GM15510 (cell line): ENCODE results near the gene HOXB6.

Experiments used
- POLR2A ChIP-seq: IDR thresholded peaks from 3 replicates; pipeline ENCODE4 v1.6.1; 2011; ENCODE audit warnings: borderline replicate concordance; ENCODE audit not compliant: insufficient read length; ENCODE audit errors: extremely low read depth

The HOXB6 gene

DNA sequence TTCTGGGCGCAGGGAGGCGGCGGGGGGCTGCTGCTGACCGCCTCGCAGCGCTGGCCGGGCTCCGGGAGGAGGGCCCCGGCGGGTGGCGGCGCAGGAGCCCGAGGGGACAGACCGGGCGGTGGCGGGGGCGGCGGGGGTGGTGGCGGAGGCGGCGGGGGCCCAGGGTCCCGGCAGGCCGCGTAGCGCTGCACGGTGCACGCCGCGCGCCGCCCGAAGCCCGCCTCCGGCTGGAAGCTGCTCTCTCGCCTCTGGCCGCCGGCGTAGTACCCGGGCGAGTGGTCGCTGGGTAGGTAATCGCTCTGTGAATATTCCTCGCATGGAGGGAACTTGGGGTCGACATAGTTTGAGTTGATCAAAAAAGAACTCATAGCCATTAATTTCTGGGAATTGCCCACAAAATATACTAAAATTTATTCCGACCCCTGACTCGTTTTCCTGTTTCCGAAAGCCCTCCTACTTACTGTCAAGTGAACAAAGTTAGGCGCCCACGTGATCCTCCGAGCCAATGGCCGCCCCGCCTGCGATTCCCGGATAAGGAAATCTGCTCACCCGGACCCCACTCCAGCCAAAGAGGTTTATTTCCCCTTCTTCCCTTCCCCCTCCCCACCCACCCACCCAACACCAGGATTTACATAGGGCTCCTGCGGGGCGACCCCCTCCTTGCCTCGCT, 26.7 kb downstream of the HOXB6 start, which contains the start of gene HOXB4:
Gene HOXB4, minus strand, starts transcription at position 405 of the 670 bp plus-strand sequence. Its CDS starts 31 bp downstream, at position 374.
- no peak for TF ChIP-seq POLR2A

DNA sequence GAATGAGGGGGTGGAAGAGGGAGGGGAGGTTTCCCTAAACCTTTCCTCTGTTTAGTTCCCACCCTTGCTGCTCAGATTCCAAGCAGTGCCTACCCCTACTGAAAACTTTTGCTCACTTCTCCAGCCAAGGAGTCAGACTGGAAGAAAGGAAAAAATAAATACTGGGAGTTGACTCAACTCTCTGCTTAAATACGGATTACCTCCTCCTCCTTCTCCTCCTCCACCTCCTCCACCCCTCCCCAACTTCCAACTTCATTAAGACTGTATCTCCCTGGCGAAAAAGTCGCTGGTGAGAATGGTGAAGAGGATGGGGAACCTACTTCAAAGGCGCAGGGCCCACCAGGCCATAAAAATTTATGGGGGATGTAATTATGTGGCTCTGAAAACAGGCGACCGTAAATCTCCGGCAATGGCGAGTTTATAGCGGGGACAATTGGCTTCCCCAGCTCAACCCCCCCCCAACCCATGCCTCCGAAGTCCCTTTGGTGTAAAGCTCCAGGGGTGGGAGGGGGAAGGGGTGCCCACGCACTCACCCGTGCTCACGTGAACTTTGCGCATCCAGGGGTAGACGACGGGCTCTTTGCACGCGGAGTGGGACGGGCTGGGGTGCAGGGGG, 27.3 kb downstream of the HOXB6 start:
- no peak for TF ChIP-seq POLR2A

DNA sequence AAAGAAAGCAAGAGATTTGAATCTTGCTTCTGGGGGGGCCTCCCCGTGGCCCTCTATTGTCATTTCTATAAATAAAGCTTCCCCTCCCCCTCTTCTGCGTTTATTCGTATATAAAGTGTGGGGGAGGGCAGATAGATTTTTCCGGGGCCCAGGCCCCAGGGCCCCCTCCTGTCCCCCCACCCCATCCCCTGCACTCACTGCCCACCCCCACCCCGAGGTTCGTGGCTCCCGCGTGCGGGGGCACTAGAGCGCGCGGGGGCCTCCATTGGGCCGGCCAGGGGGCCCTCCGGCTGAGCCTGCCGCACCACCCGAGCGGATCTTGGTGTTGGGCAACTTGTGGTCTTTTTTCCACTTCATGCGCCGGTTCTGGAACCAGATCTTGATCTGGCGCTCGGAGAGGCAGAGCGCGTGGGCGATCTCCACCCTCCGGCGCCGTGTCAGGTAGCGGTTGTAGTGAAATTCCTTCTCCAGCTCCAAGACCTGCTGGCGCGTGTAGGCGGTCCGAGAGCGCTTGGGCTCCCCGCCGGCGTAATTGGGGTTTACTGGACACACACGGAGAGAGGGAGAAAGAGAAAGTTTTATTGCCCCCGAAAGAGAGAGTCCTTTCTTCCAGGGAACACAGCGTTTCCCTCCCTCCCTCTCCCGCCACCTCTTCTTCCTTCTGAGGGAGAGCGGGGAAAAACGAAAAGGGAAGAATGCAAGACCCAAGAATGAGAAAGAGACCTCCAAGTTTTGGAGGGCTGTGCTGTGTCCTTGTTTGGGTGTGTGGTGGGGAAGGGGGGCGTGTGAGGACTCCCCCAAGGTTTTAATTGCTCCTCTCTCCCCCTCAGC, 28.1 kb downstream of the HOXB6 start:
- TF ChIP-seq POLR2A: no peak

DNA sequence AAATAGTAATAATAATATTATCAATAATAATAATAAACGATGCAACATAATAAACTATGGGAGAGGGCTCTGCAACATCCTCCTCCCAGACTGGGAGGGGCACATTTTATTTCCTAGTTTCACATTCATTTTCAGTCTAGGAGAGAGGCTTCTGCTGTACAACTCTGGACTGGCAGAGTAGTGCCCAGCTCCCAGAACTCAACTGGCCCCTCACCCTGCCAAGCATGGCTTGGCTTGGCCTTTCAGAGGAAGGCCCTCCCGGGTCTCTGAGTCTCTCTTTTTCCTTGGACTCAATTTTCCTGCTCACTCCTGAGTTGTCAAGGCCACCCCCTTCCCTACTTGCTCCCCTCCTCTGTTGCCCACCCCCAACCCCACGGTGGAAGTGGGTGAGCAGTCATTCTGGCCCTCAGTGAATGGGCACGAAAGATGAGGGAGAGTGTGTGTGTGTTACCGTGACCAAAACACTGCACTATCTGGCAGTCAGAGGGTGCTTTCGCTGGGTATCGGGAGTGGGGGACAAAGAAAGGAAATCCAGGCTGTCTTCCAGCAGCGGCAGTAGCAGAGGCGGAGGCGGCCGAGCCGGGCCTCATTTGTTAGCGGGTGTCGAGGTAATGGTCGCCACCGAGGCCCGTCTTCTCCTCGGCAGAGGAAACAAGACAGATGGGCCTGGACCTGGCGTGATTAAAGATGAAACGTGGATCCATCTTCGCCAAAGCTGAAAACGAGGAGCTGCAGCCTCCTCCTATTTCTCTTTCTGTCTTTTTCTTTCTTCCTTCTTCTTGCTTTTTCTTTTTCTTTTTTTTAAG, 28.9 kb downstream of the HOXB6 start:
- TF ChIP-seq POLR2A: no peak

DNA sequence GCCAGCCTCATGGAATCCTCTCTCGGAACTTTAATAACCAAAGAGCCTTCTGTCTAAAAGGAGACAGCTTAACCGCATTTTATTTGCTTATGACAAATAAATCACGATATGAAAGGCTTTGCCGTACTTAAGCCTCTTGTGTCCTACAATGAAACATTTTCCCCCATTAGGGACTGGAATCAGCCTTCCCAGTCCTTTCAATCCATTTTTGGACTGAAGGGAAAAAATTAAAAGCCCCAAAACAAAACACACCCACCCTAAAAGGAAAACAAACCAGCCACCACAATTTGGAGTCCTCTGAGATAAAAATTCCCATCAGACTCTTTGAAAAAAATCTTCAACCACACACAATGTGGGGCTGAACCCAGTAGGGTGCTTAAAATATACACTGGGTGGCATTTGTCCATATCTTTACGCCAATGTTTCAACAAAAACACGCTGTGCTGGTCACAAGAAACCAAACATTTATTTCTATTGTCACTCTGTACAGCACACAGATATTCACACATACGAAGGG, 29.7 kb downstream of the HOXB6 start:
- no peak for TF ChIP-seq POLR2A

DNA sequence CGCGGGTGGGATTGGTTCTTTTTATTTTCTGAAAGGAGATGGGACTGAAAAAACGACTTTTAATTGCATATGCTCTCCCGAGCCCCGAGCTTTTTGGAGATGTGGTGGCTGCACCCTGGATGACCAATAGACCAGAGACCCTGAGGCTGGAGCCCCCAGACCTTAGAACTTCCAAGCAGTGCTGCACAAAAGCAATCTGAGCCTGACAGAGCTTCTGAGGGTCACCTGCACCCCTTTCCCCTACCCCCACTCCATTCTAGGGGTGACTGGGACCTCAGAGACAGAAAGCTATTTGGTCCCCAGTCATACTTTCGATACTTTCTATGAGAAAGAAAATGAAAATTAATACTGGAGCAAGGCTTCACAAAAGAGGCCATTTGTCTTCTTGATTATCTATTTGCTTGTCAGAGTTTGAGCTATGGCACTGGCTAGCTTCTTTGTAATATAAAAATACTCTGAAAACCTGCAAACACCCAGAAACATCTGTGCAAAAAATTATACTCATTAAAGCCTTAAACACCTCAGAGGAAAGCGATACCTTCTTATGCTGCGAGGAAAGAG, 30.2 kb downstream of the HOXB6 start:
- TF ChIP-seq POLR2A: no peak

DNA sequence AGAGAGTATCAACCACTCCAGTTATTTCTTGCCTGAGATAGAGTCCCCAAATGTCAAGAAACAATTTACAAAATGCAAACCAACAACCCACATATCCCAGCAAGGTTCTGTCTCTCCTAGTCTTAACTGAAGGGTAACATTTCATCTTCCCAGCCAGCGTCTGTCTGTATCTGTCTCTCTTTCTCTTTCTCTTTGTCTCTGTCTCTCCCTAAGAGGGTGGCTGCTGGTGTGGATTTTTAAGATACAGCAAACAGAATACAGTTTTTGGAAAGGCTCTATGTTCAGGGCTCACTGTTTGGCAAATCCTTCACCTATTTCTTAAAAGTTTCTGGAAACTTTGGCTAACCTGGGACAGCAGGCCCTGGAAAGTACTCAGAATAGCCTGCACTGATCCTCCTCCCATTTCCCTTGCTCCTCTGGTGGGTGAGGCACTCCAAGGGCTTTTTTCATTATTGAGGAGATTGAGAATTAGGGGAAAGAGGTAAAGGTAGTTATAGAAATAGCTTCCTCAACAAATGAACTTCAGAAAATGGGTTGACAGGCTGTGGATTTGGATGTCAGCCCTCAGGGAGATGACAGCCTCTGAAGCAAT, 32.9 kb downstream of the HOXB6 start:
- no peak for TF ChIP-seq POLR2A

DNA sequence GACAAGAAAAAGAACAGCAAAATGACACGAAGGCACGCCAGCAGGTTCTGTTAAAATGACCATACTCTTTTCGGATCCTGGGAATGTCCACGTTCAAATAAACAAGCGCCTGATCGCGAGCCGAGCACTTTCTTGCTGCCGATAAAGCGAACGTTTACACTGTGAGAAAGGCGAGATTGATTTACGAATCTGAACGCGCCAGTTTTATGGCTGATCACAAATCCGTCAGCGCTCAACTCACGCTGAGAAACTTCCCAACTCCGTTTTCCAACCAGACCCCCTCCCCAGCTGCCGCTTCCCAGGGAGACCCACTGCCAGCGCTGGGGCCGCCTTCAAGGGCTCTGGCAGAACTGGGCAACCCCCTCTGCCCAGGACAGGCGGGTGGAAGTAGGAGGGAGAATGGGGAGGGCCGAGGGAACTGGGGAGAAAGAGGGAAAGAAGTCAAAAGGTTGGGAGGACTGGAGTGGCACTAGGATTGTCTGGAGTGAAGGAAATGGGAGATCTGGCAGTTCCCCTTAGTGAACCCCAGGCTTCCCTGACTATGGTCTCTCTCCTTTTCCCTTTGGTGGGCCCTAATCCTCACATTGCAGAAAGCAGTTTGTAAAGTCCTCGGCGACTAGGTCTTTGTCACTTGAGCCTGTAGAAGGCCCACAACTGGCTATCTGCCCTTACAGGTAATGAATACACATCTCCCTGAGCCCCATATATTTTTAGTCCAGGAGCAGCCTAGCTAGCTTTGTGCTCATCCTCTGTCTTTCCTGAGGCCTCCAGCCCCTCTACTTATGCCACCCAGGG, 33.6 kb downstream of the HOXB6 start:
- no peak for TF ChIP-seq POLR2A

DNA sequence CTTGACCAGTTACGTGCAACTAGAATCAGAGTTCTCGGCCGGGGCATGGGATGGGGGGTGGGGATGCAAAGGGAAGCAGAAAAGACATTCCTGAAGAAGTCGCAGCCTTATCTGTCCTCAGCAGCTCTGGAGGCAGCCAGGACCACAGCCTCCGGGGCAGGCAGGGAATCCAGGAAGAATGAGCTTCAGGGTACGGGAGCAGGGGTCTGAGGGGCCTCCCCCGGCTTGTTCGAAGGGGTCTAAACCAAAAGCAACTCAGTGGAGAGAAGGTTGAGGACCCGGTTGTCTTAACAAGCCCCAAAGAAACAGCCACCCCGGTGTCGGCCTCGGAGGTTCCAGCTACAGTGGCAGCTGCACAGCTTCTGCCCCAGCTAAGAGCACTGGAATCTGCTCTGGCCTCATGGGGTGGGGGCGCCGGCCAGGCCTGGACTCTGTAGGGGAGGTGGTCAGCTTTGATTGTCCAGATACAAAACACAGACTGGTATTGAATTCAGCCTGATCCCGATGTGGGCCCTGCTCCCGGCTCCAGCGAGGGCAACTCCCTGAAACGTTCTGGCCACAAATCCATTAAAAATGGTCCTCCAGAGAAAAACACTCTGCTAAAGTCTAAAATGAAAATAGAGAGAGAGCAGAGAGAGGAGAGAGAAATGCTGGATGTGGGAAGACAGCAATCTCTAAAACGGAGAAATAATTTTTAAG, 34.3 kb downstream of the HOXB6 start:
- no peak for TF ChIP-seq POLR2A

DNA sequence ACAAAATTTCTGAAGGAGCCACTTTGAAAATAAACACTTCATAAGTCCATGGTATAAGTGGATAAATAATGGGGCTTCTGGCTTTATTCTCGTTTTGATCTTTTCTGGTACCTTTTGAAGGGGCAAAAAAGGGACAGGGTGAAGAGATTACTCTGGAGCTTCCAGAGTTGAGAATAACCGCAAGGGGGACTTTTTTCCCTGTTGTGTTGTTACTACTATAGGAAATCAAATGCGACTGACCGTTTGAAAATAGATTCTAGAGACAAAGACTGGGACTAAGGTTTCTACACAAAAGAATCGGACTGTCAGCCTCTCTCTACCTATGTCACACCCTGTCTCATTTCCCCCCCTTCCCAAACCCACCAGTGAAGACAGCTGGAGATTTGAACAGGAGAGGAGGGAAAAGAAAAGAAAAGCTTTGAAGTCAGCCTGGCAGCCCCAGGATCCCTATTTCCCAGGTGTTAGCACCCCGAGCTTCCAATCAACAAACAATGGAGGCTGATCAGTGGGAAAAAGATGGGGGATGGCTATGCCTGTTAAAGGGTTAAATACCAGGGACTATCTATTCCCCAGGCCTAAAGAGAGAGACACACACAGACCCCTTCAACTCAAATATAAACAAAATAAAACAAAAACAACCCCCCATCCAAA, 35.0 kb downstream of the HOXB6 start:
- no peak for TF ChIP-seq POLR2A

DNA sequence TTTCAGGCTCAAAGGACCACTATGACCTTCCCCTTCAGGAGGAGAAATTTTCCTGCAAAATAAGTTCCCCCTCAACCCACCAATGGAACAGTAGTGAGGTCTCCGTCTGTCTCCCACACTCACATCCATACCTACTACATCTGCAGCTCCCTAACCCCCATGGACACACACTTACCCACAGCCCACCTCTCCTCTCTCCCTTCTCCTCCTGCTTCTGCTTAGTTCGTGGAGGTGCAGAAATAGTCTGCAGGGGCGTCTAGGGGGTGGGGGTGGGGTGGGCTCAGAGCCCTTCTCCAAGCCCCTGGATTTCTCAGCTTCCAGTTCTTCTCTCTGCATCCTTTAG, 35.6 kb downstream of the HOXB6 start:
- TF ChIP-seq POLR2A: no peak
